SU-DHL-6 (cell line): ENCODE data around the gene OR52J3.

ENCODE experiments used
- H2AFZ ChIP-seq: fragments of 200-600 bp; sonication (generic); 2 replicates; pipeline ENCODE4 v1.6.1; 2014; ENCODE audit warnings: low read depth, mild to moderate bottlenecking, moderate library complexity, mixed read lengths, antibody characterized with exemption, low read length; ENCODE audit not compliant: severe bottlenecking
- H3F3A ChIP-seq: fragments of 200-600 bp; shearing (Covaris generic); 2 replicates; pipeline ENCODE4 v1.6.0; 2016; ENCODE audit warnings: antibody characterized with exemption, mild to moderate bottlenecking; ENCODE audit not compliant: insufficient read depth
- H3K27ac ChIP-seq: fragments of 200-600 bp; sonication (generic); 2 replicates; pipeline ENCODE4 v1.5.1; 2016; ENCODE audit warnings: low read depth, mild to moderate bottlenecking, low read length, moderate library complexity, mixed read lengths
- H3K27me3 ChIP-seq: fragments of 200-600 bp; sonication (generic), shearing (Covaris generic); 2 replicates; pipeline ENCODE4 v1.6.0; 2014; ENCODE audit warnings: mild to moderate bottlenecking, low read length
- H3K36me3 ChIP-seq: fragments of 200-600 bp; sonication (generic); 2 replicates; pipeline ENCODE4 v1.6.1; 2014; ENCODE audit warnings: mild to moderate bottlenecking, low read length, mixed read lengths
- H3K4me2 ChIP-seq: fragments of 300-600, 200-600 bp; shearing (Covaris generic), sonication (generic); 2 replicates; pipeline ENCODE4 v1.6.0; 2014; ENCODE audit warnings: low read length, low read depth, mild to moderate bottlenecking; ENCODE audit not compliant: poor library complexity, severe bottlenecking
- H3K4me3 ChIP-seq: fragments of 200-600 bp; sonication (generic); 2 replicates; pipeline ENCODE4 v1.5.1; 2014; ENCODE audit warnings: antibody characterized with exemption, low read length, mild to moderate bottlenecking, mixed read lengths; ENCODE audit not compliant: insufficient read depth, poor library complexity, severe bottlenecking
- H3K79me2 ChIP-seq: fragments of 200-600 bp; sonication (generic); 2 replicates; pipeline ENCODE4 v1.6.1; 2014; ENCODE audit warnings: mild to moderate bottlenecking, low read length, moderate library complexity; ENCODE audit not compliant: insufficient read depth
- H3K9ac ChIP-seq: fragments of 200-600 bp; sonication (generic); 2 replicates; pipeline ENCODE4 v1.7.0; 2014; ENCODE audit warnings: mild to moderate bottlenecking, low read length
- H3K9me2 ChIP-seq: fragments of 200-600 bp; sonication (generic); replicated peaks from 2 replicates; pipeline ENCODE4 v1.6.1; 2014; ENCODE audit warnings: low read length; ENCODE audit not compliant: insufficient read depth
- H3K9me3 ChIP-seq: fragments of 200-600 bp; sonication (generic); 2 replicates; pipeline ENCODE4 v1.6.1; 2014; ENCODE audit warnings: low read length, mixed read lengths; ENCODE audit not compliant: insufficient read depth
- H4K20me1 ChIP-seq: fragments of 200-600 bp; sonication (generic); 2 replicates; pipeline ENCODE4 v1.6.1; 2014; ENCODE audit warnings: low read depth, mild to moderate bottlenecking, antibody characterized with exemption, low read length, moderate library complexity, mixed read lengths
- EZH2phosphoT487 ChIP-seq: fragments of 200-600 bp; sonication (generic), shearing (Covaris generic); conservative IDR thresholded peaks from 2 replicates; pipeline ENCODE4 v1.6.1; 2018; ENCODE audit warnings: mild to moderate bottlenecking, antibody characterized with exemption, low read length, moderate library complexity, mixed read lengths
- TF ChIP-seq, protein P1 (sequence below): fragments of 200-600 bp; sonication (generic); IDR thresholded peaks from one replicate; pipeline ENCODE4 v1.5.1; 2017; ENCODE audit warnings: antibody characterized with exemption, mild to moderate bottlenecking, low read length, moderate library complexity; ENCODE audit not compliant: insufficient read depth, poor library complexity, severe bottlenecking

Gene OR52J3

DNA sequence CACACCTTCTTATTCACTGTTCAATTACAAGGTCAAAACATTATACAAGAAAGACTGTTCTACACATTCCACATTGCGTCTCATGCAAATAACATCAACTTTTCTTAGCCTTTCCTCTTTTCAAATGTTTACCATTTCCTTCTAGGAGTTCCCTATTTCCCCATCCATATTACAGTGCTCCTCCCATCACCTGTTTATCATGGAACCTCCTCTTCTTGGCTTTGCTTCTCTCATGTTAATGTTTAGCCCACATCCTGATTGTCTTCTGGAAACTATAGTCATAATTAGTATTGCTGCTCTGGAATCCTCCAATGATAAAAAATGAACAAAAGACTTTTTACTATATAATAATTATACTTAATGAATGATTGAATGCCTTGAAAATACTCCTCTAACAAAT is 44.3 kb downstream of the OR52J3 start:
- H3K27me3 ChIP-seq = no peaks in the 10 kb centered on the region
- no peak overlapping the region for H3K4me2 ChIP-seq
- no peak for TF ChIP-seq EZH2phosphoT487
- TF ChIP-seq, protein P1, sequence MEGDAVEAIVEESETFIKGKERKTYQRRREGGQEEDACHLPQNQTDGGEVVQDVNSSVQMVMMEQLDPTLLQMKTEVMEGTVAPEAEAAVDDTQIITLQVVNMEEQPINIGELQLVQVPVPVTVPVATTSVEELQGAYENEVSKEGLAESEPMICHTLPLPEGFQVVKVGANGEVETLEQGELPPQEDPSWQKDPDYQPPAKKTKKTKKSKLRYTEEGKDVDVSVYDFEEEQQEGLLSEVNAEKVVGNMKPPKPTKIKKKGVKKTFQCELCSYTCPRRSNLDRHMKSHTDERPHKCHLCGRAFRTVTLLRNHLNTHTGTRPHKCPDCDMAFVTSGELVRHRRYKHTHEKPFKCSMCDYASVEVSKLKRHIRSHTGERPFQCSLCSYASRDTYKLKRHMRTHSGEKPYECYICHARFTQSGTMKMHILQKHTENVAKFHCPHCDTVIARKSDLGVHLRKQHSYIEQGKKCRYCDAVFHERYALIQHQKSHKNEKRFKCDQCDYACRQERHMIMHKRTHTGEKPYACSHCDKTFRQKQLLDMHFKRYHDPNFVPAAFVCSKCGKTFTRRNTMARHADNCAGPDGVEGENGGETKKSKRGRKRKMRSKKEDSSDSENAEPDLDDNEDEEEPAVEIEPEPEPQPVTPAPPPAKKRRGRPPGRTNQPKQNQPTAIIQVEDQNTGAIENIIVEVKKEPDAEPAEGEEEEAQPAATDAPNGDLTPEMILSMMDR = no peak

DNA sequence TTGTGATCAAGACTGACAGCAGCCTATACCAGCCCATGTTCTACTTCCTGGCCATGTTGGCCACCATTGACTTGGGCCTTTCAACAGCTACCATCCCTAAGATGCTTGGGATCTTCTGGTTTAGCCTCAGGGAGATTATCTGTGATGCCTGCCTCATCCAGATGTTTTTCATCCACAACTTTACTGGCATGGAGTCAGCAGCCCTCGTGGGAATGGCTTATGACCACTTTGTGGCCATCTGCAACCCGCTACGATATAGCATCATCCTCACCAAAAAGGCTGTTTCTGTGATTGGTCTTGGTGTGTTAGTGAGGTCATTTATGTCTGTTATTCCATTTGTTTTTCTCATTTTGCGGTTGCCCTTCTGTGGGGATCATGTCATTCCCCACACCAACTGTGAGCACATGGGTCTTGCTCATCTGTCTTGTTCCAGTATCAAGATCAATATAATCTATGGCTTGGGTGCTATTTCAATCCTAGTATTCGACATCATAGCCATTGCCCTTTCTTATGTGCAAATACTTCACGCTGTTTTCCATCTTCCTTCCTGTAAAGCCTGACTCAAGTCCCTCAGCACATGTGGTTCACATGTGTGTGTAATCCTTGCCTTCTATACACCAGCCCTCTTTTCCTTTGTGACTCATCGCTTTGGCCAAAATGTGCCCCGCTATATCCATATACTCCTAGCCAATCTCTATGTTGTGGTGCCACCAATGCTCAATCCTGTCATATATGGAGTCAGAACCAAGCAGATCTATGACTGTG is 46.7 kb downstream of the OR52J3 start:
- TF ChIP-seq, protein P1 = no peak
- TF ChIP-seq EZH2phosphoT487 = no peak
- no peaks in the 10 kb centered on the region for H3F3A ChIP-seq
- no peaks in the 10 kb centered on the region for H3K9me3 ChIP-seq
- no peak overlapping the region for H3K4me3 ChIP-seq
- no peaks in the 10 kb centered on the region for H3K36me3 ChIP-seq
- no peak overlapping the region for H3K27ac ChIP-seq
- no peaks in the 10 kb centered on the region for H4K20me1 ChIP-seq
- no peaks in the 10 kb centered on the region for H3K9me2 ChIP-seq
- no peak overlapping the region for H3K4me2 ChIP-seq
- H3K79me2 ChIP-seq = no peaks in the 10 kb centered on the region
- H2AFZ ChIP-seq = no peak overlapping the region
- no peaks in the 10 kb centered on the region for H3K27me3 ChIP-seq
- H3K9ac ChIP-seq = no peak overlapping the region

More for the DNA sequence above, 44.3 kb downstream of the OR52J3 start:
- Histone ChIP-seq H3K9me3 (no peaks in the 10 kb centered on the region), H3K36me3 (no peaks in the 10 kb centered on the region), H4K20me1 (no peaks in the 10 kb centered on the region), H3K9me2 (no peaks in the 10 kb centered on the region), H3K4me3 (no peak overlapping the region), H3F3A (no peaks in the 10 kb centered on the region), H3K9ac (no peak overlapping the region), H2AFZ (no peak overlapping the region), H3K27ac (no peak overlapping the region), H3K79me2 (no peaks in the 10 kb centered on the region)

DNA sequence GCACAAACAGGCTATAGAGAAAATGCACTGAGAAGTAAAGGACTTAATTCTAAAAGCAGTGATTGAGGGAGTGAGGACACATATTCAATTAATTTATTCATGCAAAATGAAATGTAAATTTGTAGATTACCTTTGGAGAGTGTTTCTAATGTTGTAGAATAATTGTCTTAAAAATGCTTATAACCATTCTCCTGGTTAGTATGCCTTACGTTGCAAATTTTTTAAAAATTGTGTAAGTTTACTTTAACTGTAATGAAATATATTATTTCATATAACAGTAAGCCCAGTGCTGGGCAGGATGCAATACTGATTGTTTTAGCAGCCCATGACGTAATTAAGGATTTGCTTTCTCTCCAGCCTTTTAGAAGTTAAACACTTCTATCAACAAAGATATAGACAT is 49.7 kb downstream of the OR52J3 start:
- Histone ChIP-seq H3K79me2 (no peaks in the 10 kb centered on the region), H3F3A (no peaks in the 10 kb centered on the region), H4K20me1 (no peaks in the 10 kb centered on the region), H3K27me3 (no peaks in the 10 kb centered on the region), H3K27ac (no peak overlapping the region), H3K9ac (no peak overlapping the region), H3K9me3 (no peaks in the 10 kb centered on the region), H3K36me3 (no peaks in the 10 kb centered on the region), H3K4me3 (no peak overlapping the region), H3K9me2 (no peaks in the 10 kb centered on the region), H2AFZ (no peak overlapping the region), H3K4me2 (no peak overlapping the region)
- TF ChIP-seq, protein P1 = no peak
- no peak for TF ChIP-seq EZH2phosphoT487
